M059J (cell line): ENCODE results near the gene ATP7A. TPM values are rescaled to one million over a fixed set of nuclear protein-coding genes. Genes with fewer than 3 reads are reported as not detected.
"Not testable (repeated sequence)": the region's sequence is repeated elsewhere in the genome, so short reads cannot be mapped to it uniquely, and the experiment has no call there.

Experiments used
- DNase-seq: peaks from one replicate; pipeline ENCODE4 v3.0.0-alpha.2; 2012; ENCODE audit warnings: low read depth
- total RNA-seq: library from RNA; depleted of rRNA; stranded (reverse); fragments of >200 nt; shearing (Covaris generic); gene quantifications from 2 replicates; pipeline ENCODE4 v1.2.3, GENCODE V29; 2014

Gene ATP7A
- total RNA-seq, 1 experiment from 2014 or later: 12.8 TPM

DNA sequence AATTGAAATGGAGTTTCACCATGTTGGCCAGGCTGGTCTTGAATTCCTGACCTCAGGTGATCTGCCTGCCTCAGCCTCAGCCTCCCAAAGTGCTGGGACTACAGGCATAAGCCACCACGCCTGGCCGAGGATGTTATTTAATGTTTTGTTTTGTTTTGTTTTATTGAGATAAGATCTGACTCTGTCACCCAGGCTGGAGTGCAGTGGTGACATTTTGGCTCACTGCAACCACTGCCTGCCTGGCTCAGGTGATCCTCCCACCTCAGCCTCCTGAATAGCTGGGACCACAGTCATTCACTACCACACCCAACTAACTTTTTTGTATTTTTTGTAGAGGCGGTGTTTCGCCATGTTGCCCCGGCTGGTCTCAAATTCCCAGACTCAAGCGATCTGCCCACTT lies 34.5 kb downstream of the ATP7A start:
- DNase-seq: not testable (repeated sequence)

DNA sequence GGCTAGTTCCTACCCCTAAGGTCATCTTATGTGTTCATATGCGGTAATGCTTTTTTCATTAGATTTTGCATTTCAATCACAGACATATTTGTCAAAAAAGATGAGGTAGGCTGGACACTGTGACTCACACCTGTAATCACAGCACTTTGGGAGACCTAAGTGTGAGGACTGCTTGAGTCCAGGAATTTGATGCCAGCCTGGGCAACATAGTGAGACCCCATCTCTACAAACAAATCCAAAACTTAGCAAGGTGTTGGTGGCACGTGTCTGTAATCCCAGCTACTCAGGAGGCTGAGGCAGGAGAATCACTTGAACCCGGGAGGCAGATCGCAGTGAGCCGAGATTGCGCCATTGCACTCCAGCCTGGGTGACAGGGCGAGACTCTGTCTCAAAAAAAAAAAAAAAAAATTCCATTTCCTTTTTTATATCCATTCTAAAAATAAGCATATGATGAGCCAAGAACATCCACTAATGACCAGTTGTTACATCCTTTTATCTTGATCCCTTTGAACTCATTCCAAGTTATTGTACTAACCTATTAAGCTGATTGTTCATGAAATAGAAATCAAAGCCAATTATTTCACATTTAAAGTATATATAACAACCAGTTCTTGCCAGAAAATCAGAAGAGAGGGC lies 35.5 kb downstream of the ATP7A start:
- DNase-seq: no peak

DNA sequence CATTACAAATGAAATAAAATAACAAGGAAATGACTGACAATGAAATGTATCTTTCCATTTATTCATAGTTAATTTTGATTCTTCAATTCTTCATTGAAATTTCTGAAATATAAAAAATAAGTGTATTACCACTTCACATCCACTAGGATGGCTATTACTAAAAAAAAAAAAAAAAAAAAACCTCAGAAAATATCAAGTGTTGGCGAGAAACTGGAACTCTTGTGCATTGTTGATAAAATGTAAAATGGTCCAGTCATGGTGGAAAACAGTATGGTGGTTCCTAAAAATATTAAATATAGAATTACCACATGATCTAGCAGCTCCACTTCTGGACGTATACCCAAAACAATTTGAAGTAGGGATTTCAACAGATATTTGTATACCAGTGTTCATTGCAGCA lies 36.1 kb downstream of the ATP7A start:
- DNase-seq: no peak

DNA sequence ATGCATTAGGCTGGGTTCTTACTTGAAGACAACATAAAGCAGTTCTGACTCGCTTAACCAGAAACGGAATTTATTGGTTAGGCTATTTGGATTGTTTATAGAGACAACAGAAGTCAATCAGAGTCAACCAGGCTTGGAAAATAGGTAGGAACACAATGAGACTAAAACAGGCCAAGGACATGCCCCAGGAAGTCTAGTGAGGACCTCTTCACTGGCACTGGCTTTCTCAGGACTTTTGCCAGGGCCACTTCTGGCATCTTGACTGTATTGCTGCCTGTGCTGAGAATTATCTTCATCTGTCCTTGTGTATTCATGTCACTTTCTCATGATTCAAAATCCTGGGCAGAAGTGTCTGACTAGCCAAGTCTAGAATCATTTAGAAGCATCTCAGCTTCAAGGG lies 39.3 kb downstream of the ATP7A start:
- DNase-seq: no peak

DNA sequence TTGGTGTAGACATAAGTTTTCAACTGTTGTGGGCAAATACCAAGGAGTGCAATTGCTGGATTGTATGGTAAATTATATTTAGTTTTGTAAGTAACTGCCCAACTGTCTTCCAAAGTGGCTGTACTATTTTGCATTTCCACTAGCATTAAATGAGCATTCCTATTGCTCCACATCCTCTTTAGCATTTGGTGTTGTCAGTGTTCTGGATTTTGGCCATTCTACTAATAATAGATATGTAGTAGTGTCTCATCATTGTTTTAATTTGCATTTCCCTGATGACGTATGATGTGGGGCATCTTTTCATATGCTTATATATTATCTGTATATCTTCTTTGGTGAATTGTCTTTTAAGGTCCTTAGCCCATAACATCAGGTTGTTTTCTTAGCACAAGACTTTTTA lies 41.7 kb downstream of the ATP7A start:
- no peak for DNase-seq

DNA sequence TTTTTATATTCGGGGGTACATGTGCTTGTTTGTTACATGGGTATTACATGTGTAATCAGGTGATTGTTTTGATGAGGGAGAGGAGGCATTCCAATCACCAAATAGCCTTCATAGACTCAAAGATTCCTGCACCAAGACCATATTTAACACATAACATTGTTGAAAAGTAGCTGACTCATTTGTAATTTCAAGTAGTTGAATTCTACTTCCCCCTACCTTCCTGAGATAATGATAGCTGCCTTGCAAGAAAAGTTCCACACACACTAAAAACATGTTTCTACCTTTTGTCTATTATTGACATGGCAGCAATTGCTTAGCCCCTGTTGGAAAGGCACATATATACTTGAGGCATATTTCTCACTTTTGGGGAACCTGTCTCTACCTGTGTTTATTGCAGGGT lies 42.8 kb downstream of the ATP7A start:
- DNase-seq: no peak

DNA sequence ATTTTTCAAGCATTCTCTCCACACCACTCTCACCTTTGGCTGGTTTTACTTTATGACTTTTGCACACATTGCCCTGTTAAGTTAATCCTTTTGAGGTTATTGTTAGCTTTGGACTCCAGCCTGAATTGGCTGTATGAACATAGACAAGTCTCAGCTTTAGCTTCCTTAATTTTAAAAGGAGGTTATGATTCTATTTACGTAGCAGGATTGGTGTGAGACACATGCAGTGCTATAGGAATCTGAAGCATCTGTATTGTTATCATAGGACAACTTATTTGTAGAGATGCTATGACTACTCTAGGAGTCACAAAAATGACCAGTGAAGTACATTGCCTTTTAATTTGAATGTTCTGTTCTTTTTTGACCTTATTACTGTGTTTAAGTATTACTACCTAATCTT lies 43.2 kb downstream of the ATP7A start:
- no peak for DNase-seq

DNA sequence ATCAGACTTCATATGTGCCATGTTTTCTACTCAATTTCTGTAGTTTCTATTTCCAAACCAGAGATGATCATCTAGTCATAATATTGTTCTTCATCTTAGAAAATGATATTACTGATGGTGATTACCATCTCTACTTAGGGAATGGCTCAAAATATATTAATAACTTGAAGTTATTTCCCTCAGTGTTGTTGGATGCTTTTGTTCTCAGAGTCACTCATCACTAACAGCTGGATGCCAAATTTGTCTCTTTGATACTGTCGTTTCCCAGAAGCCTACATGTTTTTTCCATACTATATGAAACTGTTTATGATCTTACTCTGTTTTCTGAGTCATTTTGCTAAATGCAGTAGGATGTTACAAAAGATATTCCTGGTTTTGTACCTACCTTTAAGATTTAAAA lies 50.1 kb downstream of the ATP7A start:
- no peak for DNase-seq

DNA sequence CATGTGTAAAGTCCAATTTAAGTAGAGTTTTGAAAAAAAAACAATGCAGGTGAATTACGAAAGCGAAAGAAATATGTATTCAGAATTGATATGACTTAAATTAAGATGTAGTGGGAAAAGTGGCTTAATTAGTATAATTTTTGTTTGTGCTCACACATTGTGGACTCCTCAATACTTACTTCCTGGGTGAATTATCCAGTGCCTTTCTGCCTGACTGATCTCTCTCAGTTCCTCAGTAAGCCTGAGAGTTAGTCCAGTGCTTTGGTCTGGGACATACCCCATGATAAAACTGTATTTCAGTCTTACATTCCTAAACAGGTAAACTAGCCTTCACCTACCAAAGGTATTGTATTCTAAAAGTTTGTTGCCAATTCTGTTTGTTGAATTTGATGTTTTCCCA lies 50.6 kb downstream of the ATP7A start:
- DNase-seq: no peak

DNA sequence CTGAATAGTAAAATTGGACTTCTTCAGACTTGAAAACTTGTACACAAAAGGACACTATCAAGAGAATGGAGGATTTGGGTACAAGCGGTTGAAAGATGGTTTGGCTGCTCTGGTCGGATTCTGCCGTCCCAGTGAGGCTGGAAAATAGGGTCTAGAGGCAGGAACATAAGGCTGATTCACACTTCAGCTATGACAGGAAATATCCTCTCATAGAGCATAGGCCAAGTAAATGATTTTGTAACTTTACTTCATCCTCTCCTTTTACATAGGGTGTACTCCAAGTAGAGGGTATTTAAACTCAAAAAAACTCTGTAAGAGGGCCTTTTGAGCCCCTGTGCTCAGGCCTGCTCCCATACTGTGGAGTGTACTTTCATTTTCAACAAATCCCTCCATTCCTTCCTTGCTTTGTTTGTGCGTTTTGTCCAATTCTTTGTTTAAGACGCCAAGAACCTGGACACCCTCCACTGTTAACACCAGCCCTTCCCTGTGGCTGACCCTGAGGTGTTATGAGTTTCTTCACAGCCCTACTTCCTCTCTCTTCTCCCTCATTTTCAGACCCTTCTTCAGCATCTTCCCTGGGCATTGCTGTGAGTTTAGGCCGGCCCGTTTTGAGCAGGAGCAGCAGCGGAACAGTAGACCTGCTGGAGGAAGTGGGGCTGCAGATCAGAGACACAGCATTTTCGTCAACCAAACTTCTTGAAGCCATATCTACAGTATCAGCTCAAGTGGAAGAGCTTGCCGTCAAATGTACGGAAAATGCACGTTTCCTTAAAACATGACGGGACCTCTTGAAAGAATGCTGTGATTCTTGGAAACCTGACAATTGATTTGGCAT lies 51.8 kb downstream of the ATP7A start:
- DNase-seq: peak; percentile 7

DNA sequence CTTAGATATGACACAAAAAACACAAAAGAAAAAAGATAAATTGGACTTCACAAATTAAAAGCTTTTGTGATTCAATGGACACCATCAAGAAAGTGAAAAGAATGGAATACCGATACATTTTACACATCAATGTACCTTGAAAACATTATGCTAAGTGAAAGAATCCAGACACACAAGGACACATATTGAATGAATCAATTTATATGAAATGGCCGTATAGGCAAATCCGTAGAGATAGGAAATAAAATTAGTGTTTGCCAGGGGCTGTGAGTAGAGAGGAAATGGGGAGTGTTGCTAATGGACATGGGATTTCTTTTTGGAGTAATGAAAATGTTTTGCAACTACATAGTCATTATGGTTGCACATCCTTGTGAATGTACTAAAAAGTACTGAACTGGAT lies 55.9 kb downstream of the ATP7A start:
- DNase-seq: no peak

DNA sequence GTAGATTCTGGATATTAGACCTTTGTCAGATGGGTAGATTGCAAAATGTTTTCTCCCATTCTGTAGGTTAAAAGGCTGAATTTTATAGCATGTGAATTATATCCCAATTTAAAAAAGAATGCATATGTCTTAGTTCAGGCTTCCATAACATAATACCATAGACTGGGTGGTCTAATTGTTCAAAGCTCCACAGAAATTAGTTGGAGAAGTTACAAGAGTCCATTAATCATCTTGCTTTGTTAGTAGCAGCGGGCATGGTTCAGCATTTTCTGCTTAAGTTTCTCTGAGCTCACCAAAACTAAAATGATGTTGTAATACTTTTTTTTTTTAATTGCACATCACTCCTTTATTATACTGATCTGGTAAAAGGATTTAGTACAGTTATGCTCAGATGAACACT lies 57.1 kb downstream of the ATP7A start:
- no peak for DNase-seq

DNA sequence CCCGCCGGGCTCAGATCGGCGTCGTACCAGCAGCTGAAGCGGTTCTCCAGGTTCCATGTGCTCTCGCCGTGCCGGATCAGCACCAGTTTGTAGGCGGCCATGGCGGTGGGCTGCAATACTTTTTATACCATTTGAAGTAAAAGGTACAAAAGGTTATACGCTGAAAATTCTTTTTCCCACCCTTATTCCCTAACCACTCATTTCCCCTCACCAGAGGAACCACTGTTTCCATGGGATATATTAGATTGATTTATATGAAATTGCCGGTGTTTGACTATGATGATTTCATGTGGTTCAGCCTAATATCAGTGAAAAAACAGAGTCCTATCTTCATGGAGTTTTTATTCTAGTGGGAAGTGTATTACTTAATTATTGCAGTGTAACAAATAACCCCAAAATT lies 59.0 kb downstream of the ATP7A start, which contains the start of gene PGAM4:
Gene PGAM4 (minus strand): TSS at position 101 of the 400 bp plus-strand sequence. CDS start 0 bp downstream, at position 101.
- DNase-seq: no peak

DNA sequence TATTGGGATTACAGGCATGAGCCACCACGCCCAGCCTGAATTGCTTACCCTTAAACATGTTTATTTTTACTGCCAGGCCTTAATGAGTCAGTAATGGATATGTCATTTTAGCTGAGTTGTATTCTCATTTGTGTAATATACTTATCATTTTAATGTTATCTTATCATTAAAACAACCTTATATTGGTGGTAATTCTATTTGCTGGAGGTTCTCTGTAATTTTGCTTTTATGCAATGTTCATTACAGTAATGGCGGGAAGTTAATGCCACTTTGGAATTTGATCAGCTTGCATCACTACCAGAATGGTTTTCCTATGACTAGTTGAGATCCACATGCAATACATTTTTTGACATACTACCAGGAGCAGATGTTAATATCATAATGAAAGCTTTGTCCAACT lies 65.3 kb downstream of the ATP7A start:
- DNase-seq: no peak

DNA sequence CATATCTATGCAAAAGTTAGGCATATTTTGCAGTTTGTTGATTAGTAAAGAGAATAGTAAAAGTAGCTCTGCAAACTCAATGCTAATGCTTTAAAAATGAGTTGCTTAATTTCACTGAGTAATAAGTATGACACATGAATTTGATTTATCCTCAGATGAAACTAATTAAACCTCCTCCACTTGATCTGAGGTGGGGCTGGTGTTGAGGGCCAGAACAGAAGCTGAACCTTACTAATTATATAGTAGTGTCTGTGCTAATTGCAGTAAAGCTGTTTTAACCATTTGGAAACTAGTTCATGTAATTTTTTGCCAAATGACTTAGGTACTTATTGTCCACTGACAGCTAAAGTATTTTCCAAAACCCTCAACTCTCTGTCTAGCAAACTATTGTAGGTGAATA lies 66.6 kb downstream of the ATP7A start:
- no peak for DNase-seq

DNA sequence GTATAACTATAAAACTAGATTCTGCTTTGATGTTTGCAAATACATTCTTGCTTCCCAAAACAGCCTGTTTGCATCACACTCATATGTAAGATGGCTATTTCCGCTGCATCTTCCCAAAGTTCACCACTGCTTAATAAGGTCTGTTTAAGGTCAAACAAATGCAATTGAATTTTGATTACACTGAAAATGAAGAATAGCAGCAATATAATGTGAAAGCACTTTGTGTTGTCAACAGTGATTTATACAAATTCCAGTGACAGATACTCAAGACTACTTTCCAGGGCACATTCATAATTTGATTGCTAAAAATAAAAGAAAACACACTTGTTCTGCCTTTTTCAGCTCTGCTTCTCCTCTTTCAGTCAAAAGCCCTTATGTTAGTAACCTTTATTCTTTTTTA lies 67.0 kb downstream of the ATP7A start:
- no peak for DNase-seq

DNA sequence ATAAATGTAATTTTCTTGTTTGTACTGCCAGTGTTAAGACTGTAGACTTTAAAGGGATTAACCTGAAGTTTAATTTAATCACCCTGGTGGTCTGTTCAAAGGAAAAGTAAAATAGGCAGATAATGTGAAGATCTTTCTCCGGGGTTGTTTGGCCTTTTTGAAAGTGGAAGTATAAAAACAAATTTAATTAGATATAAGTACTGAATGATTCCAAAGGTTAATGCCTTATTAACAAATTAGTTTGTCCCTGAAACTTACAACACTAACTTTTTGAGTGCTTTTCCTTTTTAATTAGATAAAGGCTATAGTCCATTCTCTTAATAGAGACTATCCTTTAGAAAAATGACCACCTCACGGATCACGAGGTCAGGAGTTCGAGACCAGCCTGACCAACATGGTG lies 69.4 kb downstream of the ATP7A start:
- no peak for DNase-seq

DNA sequence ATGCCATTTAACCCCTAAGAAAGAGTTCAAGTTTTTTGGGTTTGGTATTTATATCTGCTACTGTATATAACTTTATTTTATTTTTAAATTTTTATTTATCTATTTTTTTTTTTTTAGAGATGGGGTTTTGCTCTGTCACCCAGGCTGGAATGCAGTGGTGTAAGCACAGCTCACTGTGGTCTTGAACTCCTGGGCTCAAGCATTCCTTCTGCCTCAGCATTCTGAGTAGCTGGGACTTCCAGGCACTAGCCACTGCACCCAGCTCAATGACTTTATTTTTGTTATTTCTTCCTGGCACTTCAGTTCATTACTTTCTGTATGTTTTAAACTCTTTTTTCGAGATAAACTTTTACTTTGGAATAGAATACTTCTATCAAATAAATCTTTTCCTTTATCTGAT lies 101.4 kb downstream of the ATP7A start:
- peak; percentile 3 for DNase-seq

DNA sequence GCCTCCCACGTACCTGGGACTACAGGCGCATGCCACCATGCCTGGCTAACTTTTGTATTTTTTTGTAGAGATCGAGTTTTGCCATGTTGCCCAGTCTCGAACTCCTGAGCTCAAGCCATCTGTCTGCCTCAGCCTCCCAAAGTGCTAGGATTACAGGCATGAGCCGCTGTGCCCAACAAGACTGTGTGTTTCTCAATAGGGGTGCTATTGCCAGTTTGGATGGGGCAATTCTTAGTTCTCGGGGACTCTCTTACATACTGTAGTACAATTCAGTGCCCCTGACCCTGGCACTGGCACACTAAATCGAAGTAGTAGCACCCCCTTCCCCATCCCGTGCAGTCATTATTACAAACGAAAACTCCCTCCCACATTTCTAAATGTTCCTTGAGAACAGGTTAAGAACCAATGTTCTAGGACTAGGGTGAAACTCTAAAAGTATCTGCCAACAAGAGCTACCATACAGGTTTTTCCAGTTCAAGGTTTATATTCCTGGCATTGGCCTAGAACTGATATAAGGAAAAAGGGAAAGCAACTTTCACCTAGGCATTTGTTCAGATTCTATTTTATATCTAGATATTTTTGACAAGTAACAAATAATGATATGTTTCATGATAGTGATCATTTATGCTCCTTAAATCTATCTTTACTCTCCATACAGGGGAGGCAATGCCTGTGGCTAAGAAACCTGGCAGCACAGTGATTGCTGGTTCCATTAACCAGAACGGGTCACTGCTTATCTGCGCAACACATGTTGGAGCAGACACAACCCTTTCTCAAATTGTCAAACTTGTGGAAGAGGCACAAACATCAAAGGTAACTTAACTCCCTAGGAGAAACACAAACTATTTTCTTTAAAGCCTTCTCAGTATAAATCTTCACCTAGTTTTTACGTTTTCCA lies 109.3 kb downstream of the ATP7A start:
- no peak for DNase-seq

DNA sequence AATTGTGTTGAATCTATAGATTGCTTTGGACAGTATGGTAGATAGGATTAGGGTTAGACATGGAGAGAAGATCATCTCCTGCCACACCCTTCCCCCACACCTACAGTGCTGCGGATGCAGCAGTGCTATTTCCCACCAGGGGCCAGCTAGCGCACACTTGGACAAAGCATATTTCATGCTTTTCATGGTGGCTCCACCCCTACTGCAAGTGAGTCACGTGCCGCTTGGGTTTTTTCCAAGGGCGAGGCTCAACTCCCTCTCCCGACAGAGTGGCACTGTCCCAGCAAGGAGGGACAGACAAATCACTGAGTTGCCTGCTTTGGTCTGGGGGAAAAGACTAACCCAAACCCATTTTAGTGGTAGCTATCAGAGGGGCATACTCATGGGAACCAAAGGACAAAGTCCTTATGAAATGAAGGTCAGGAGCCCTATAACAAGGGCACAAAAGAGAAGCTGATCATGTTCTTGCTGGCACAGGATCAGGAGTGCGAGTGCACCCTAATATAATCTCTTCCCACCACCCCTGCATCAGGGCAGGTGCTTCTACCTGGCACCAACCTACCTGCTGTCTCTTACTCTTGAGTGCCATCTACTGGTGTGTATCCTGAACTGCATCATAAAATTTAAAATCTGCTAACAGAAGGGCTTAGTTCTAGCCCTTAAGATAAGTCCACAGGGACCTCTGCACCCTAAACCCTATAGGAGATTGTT lies 114.0 kb downstream of the ATP7A start:
- peak; percentile 46 for DNase-seq

DNA sequence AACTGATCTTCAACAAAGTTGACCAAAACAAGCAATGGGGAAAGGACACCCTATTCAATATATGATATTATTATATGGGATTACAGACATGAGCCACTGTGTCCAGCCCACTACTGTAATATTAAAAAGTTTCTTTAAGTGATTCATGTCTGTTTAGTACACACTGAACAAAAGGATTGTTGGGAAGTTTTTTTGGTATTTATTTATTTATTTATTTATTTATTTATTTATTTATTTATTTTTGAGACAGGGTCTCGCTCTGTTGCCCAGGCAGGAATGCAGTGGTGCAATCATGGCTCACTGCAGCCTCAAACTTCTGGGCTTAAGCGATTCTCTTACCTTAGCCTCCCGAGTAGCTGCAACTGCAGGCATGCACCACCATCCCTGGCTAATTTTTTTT lies 117.3 kb downstream of the ATP7A start:
- DNase-seq: no peak

DNA sequence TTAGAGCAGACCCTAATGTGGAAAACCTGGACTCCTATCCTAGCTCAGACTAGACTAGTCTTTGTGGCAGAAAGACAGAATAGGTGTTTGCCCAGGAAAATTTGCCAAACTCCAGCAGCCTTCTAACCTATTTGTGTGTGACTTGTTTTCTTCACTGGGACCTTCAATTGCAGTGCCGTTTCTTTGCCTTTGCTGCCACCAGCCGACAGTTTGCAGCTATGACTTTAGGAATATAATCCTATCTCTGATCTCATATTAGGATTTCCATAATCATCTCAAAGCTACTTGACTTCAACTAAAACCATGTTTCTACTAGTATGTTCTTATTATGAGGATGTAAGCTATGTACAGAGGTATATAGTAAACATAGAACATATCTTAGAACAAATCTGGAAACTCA lies 119.2 kb downstream of the ATP7A start:
- peak; percentile 32 for DNase-seq
